NCI-H187 treated with DMSO at 0.1 percent for 48 hours (cell line): ENCODE data around the gene AACS.
"Not testable (repeated sequence)": the region's sequence is repeated elsewhere in the genome, so short reads cannot be mapped to it uniquely, and the experiment has no call there.

Source experiments
- DNase-seq: peaks from one replicate; lab custom pipeline; 2025; lab: John Stamatoyannopoulos, UW

The AACS gene

DNA sequence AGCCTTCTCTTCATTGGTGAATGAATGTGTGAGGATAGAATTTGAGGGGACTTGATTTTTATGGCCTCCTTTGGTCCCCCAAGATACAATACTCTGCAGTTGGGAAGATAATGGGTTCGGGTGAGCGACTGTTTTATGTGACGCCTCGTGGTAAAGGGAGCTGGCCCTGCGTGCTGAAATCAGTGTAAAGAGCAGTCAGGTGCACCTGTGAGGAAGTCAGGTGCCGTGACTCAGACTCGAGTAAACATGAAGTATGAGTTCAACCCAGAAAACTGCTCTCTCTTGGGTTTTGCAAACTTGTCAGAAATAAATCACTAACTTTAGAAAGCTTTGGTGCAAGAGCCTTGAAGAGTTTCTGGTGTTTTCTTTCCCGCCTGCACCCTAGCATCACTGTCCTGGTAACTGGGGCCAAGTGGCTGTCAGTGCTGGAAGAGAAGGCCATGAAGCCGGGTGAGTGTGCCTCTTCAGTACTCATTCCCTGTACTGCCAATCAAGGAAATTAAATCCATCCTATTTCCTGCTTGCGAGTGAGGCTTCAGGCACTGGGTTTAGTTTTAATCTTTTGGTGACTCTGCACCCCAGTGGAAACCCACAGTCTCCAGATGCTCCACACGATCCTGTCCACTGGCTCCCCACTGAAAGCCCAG, 59.2 kb downstream of the AACS start:
- no peak for DNase-seq

GRCh38 chr12:125125271-125125670, 60.0 kb downstream of the AACS start:
- no peak for DNase-seq

- DNase-seq = no peak
These were observed 63.4 kb downstream of the AACS start for GRCh38 chr12:125128439-125129178.

GRCh38 chr12:125129179-125129571, 63.9 kb downstream of the AACS start:
- DNase-seq = no peak

GRCh38 chr12:125129591-125130255, 64.5 kb downstream of the AACS start:
- DNase-seq = no peak

DNA sequence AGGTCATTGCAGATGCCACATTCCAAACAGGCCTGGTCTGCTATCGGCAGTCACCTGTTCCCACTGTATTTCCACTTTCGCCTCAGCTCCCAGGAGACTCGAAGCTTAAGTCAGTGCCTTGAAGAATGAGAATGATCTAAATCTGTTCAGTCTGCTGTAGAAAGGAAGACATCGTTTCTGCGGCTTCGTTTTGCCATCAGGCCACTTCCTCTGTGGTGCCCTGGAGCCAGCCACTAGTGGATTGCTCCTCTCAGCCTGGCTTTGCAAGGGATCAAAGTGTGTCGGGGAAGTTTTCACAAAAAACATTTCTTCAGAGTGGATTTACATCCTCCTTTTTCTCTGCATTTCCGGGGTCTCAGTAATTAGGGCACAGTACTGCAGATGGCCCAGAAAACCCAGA, 66.7 kb downstream of the AACS start:
- no peak for DNase-seq

DNA sequence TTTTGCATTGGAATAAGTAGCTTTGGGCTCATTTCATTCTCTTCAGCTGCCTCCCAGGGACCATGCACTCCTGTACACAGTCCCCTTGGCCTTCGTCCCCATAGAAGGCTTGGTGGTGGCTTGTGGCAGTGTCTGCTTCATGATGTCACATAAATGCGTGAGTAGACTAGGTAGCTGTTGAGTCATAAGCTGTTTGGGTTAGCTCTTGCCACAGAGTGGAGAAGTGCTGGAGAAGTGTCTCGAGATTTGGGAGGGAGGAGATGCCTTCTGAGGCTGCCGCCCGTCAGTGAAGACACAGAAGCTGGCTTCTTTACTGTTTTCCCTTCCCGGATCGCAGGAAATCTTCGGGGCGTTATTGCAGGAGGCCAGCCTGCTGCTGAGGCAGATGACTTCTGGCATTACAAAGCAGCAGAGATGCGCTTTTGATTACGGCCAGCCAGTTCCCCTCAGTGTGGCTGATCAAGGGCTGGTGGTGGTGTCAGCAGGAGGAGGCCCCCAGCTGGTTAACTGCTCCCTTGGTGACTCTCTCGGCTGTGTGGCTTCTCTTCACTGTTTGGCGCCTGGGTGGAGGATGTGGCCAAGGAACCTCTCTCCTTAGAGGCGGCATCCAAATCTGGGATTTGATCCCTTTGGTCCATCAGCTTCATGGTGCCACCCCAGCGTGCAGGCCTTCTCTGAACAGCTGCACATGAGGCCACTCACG, 67.6 kb downstream of the AACS start:
- no peak for DNase-seq

GRCh38 chr12:125133616-125134015, 68.4 kb downstream of the AACS start:
- DNase-seq = no peak

GRCh38 chr12:125134576-125134975, 69.3 kb downstream of the AACS start:
- DNase-seq = no peak

DNA sequence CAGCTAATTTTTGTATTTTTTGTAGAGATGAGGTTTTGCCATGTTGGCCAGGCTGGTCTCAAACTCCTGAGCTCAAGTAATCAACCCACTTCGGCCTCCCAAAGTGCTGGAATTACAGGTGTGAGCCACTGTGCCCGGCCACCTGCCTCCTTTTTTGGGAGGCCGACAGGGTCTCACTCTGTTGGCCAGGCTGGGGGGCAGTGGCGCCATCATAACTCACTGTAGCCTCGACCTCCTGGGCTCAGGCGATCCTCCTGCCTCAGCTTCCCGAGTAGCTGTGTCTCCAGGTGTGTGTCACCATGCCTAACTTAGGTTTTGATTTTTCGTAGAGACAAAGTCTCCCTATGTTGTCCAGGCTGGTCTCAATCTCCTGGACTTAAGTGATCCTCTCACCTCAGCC, 70.7 kb downstream of the AACS start:
- no peak for DNase-seq

GRCh38 chr12:125136702-125137101, 71.5 kb downstream of the AACS start:
- DNase-seq = no peak

DNA sequence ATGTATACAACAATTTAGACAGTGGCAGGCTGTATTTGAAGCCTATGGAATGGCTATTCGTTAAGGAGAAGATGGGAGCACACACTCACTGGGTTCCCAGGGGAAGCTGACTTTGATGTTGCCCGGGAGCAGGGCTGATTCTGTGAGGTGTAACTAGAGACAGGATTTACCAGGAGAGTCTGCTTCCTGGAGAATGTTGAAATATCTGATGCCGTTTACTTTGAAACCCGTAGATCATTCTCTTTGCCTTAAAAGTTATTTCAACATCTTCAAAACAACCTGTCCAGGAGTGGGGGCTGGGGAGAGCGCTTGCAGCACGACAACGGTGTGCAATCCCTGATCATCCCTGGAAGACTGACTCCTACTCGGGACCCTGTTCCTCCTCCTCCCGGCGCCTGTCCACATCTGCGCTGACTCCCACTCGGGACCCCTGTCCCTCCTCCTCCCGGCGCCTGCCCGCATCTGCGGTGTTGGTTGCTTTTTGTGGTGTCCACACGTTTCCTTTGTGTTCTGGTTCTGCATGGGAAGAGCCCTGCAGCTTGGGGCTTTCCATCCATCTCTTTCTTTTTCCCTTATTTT, 72.6 kb downstream of the AACS start:
- no peak for DNase-seq

DNA sequence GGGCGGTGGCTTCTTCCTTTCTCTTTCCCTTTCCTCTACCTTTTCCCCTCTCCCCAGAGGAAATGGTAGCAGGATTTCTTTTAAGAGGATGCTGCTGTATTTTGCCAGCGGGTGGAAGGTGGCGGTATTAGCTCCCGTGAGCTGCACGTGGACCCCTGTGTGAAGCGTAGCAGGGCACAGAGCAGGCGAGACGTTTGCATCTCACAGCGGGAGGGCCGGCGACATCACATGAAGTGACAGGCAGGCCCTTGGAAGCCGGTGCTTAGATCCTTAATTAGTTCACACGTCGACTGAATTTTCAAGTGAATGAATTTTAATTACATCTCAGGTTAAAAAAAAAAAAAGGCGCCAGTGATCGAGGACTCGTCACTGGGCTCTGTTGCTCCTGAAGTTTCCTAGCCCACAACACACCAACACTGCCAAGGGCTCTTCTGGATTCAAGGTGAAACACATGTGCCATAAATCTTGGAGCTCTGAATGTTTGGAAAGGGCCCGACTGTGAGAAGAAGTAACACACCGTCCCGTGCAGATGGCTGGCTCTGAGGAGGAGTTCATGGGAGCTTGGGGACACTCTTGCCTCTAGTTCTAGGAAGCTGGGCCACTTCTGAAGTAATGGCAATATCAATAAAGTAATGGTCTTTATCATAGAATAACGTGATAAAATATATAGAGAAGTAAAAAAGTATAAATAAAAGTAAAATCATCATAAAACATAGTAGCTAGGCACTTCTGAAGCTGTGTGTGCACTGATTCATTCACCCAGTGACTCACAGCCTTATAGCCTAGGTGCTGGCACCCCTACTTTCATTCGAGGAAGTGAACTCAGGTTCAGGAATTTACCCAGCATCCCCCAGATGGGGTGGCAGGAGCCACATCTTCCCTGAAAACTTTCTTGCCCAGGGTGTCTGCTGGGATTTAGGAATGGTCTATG, 75.3 kb downstream of the AACS start:
- DNase-seq = no peak

- DNase-seq = not testable (repeated sequence)
These were observed 76.0 kb downstream of the AACS start for GRCh38 chr12:125141210-125141573.

DNA sequence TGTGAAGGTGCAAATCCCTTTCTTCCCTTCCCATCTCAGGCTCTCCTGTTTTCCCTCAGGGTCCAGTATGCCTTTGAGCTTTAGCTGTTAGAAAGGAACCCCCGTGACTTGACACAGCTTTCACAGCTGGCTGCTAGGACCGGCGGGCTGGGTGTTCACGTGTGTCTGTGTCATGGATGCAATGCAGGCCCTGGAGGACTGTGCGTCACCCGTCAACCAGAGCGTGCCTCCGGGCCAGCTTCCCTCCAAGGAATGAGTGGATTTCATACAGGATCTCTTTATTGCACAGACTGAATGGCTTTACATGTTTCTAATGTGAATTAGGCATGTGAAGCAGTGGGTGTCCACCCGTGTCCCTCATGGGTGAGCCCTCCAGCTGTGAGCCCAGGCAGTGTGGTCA, 77.4 kb downstream of the AACS start:
- DNase-seq = no peak

GRCh38 chr12:125143491-125143890, 78.3 kb downstream of the AACS start:
- DNase-seq = no peak

GRCh38 chr12:125145196-125145595, 80.0 kb downstream of the AACS start:
- DNase-seq = no peak

GRCh38 chr12:125148316-125148715, 83.1 kb downstream of the AACS start:
- no peak for DNase-seq

DNA sequence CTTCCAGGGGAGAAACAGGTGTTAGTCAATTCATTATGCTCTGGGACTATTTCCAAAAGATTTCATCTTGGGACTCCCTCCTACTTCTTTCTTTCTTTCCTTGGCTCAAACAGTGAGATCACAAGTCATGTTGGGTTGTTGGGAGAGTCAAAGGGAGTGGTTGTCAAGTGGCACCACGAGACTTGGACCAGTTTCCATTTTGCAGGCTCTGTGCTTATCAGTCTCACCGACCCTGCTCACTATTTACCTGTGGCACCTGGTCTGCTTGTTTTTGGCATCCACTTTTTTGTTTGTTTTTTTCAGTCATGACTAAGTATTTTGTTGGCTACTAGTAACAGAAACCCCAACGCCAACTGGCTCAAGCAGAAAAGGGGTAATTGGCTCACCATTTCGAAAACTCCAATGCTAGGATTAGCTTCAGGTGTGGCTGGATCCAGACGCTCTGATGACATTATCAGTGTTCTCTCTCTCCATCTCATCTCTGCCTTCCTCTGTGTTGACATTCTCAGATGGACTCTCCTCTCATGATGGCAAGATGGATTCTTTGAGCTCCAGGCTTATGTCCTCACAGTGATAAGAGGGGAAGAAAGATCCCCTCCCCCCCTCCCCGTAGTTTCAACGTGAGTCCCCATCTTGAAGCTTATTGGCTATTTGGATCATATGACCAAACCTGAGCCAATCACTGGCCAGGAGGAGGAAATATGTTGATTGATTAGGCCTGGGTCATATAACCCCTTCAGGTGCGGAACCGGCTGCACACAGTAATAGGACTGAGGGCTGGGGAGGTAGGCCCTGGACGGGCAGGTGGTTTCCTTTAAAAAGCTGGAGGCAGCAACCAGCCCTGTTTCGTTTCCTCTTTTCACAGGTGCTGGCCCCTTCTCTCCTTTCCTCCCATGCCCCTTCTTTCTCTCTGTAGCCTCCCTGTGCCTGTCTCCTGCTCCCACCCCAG, 84.2 kb downstream of the AACS start:
- DNase-seq = no peak

DNA sequence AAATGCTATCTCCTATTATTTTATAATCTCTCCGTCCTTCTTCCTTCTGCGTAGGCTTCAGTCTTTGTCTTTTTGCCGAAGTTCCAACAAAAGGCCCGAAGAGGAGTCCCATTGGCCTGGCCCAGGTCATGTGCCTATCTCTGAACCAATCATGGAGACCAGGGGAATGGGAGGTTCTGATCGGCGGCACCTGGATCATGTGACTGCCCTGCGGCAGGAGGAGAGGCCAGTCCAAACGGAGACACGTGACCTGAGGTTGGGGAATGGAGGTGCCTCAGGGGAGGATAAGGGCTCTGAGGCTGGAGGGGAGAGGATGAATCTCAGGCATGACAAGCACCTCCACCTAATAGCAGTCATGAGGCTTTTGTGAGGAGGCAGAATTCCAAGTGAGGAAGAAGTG, 86.0 kb downstream of the AACS start:
- DNase-seq = no peak
